T47D (cell line): ENCODE results near the gene AP3S2.
A peak's percentile ranks its signal among the peaks of the same experiment; 100 is the strongest.
"Not testable (repeated sequence)": the region's sequence is repeated elsewhere in the genome, so short reads cannot be mapped to it uniquely, and the experiment has no call there.

Source experiments
- DNase-seq, 2 experiments: peaks; one replicate each; pipeline versions ENCODE4 v3.0.0 to v3.0.0-alpha.2; 2011 to 2012; ENCODE audit warnings: low read depth in 1 of 2, low spot score in 1 of 2
- JUND ChIP-seq: IDR thresholded peaks from 2 replicates; pipeline ENCODE4 v1.6.1; 2012; ENCODE audit warnings: low read depth
- in situ Hi-C: cut with HindIII; loops from 2 replicates; pipeline ENCODE4 v1.10.0; 2016; ENCODE audit warnings: low sequenced_read_pairs, low pct_unique_long_range_greater_than_20kb

The AP3S2 gene

GRCh38 chr15:89787944-89788343 lies 105.8 kb downstream of the AP3S2 start:
- no peak for TF ChIP-seq JUND
- in situ Hi-C loops: no loop called here
- DNase-seq: no peak

- TF ChIP-seq JUND: no peak
- in situ Hi-C loops: no loop called here
- DNase-seq: no peak
Observed at GRCh38 chr15:89785774-89786140, 108.0 kb downstream of the AP3S2 start.

- in situ Hi-C loops: no loop called here
- DNase-seq: peak in 1 of 2 experiments; percentile 60
- TF ChIP-seq JUND: no peak
Observed at GRCh38 chr15:89785064-89785773, 108.6 kb downstream of the AP3S2 start.

- no peak for DNase-seq
- no peak for TF ChIP-seq JUND
- in situ Hi-C loops: no loop called here
Observed at GRCh38 chr15:89784686-89784960, 109.2 kb downstream of the AP3S2 start.

- in situ Hi-C loops: no loop called here
Observed at GRCh38 chr15:89783861-89784685, 109.7 kb downstream of the AP3S2 start.

GRCh38 chr15:89783111-89783860 lies 110.5 kb downstream of the AP3S2 start:
- TF ChIP-seq JUND: no peak
- DNase-seq: no peak
- in situ Hi-C loops: no loop called here

More at GRCh38 chr15:89783861-89784685, 109.7 kb downstream of the AP3S2 start:
- no peak for TF ChIP-seq JUND
- DNase-seq: no peak

GRCh38 chr15:89782619-89782950 lies 111.2 kb downstream of the AP3S2 start:
- DNase-seq, in situ Hi-C loops: not testable (repeated sequence)

- TF ChIP-seq JUND: no peak; the same call in 1 of the 2 replicates
- in situ Hi-C loops: no loop called here
- DNase-seq: peak in 1 of 2 experiments; percentile 94
Observed at GRCh38 chr15:89781891-89782618, 111.7 kb downstream of the AP3S2 start.

- no peak for DNase-seq
- in situ Hi-C loops: no loop called here
Observed at GRCh38 chr15:89781055-89781454, 112.7 kb downstream of the AP3S2 start.

GRCh38 chr15:89780601-89781000 lies 113.2 kb downstream of the AP3S2 start:
- DNase-seq: no peak
- TF ChIP-seq JUND: no peak
- in situ Hi-C loops: no loop called here

More at GRCh38 chr15:89781055-89781454, 112.7 kb downstream of the AP3S2 start:
- no peak for TF ChIP-seq JUND
